Activated naive CD8-positive, alpha-beta T cell (primary cell): ENCODE measurements around the gene TLK1.

Source experiments
- H3K27ac Mint-ChIP-seq: one replicate; pipeline ENCODE4 v1.8.0; 2021; ENCODE audit warnings: mixed read lengths
- H3K27me3 Mint-ChIP-seq: one replicate; pipeline ENCODE4 v1.8.0; 2021; ENCODE audit warnings: mixed read lengths
- H3K36me3 Mint-ChIP-seq: one replicate; pipeline ENCODE4 v1.8.0; 2021; ENCODE audit warnings: mixed read lengths
- H3K4me1 Mint-ChIP-seq: one replicate; pipeline ENCODE4 v1.8.0; 2021; ENCODE audit warnings: low read depth, mixed read lengths
- H3K4me3 Mint-ChIP-seq: one replicate; pipeline ENCODE4 v1.8.0; 2021; ENCODE audit warnings: mild to moderate bottlenecking, mixed read lengths
- H3K9me3 Mint-ChIP-seq: one replicate; pipeline ENCODE4 v1.8.0; 2021; ENCODE audit warnings: low read depth, mixed read lengths

Gene TLK1

DNA sequence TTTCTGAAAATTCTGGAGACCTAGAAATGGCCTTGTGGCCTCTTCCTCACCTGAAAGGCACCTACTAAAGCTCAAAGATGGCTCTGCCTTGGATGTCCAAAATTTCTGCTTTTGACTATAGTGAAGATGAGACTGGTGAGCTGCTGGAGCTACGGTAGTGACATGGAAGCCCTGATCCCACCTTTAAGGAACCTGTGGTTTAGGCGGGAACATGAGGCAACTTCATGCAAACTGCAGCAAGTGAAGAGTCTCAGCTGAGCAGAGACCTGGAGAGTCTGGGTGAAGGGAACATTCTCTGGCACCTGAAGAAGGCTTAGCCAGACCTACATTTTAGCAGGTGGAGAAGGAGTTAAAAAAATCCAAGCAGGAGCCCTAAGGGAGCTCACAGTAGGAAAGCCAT, 191.7 kb downstream of the TLK1 start:
- no peak overlapping the region for H3K4me3 Mint-ChIP-seq
- no peaks in the 10 kb centered on the region for H3K27me3 Mint-ChIP-seq
- peaks cover 3% of the 10 kb centered on the region for H3K36me3 Mint-ChIP-seq
- H3K9me3 Mint-ChIP-seq, result no peaks in the 10 kb centered on the region
- no peak overlapping the region for H3K27ac Mint-ChIP-seq
- H3K4me1 Mint-ChIP-seq, result peaks cover 7% of the 10 kb centered on the region

DNA sequence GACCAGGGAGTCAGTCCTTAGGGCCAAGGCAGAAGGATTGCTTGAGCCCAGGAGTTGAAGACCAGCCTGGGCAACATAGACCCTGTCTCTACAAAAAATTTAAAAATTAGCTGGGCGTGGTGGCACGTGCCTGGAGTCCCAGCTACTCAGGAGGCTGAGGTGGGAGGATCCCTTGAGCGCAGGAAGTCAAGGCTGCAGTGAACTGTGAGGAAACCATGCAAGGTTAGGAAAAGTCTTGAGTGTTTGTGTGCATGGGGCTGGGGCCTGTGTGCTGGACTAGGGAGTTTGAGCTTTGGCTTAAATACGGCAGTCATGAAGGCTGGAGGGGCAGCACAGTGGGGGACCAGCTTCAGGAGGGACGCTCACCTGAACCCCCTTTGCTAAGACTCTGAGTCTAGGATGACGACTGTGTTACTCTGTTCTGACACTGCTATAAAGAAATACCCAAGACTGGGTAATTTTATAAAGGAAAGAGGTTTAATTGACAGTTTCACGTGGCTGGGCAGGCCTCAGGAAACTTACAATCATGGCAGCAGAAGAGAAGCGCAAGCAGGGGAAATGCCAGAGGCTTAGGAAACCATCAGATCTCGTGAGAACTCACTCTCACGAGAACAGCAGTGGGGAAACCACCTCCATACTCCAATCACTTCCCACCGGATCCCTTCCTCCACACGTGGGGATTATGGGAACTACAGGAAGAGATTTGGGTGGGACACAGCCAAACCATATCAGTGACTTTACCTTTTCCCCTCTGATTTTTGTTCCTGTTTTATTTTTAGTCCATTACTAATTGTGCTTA, 192.3 kb downstream of the TLK1 start:
- H3K27ac Mint-ChIP-seq, result peak overlapping the region; percentile 3
- peaks cover 7% of the 10 kb centered on the region for H3K4me1 Mint-ChIP-seq
- no peaks in the 10 kb centered on the region for H3K9me3 Mint-ChIP-seq
- no peaks in the 10 kb centered on the region for H3K27me3 Mint-ChIP-seq
- no peak overlapping the region for H3K4me3 Mint-ChIP-seq
- H3K36me3 Mint-ChIP-seq, result peaks cover 4% of the 10 kb centered on the region

DNA sequence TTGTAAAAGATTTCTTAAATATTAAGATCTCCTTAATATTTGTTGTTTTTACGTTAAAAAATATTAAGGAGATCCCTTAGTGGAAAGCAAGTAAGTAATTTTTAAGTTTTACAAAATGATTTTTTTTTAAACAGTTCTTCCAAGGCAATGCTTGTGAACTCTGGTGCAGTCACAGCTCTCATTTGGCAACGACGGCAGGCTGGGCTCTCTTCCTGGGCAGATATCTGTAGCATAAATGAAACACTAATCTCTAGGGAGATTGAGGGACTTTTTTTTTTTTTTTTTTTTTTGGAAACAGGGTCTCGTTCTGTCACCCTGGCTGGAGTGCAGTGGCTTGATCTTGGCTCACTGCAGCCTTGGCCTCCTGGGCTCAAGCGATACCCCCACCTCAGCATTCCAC, 193.1 kb downstream of the TLK1 start:
- peaks cover 4% of the 10 kb centered on the region for H3K36me3 Mint-ChIP-seq
- no peaks in the 10 kb centered on the region for H3K27me3 Mint-ChIP-seq
- no peak overlapping the region for H3K4me3 Mint-ChIP-seq
- H3K9me3 Mint-ChIP-seq, result no peaks in the 10 kb centered on the region
- H3K4me1 Mint-ChIP-seq, result no peaks in the 10 kb centered on the region
- H3K27ac Mint-ChIP-seq, result peak overlapping the region; percentile 3

- Mint-ChIP-seq H3K4me1 (no peaks in the 10 kb centered on the region), H3K36me3 (peaks cover 4% of the 10 kb centered on the region), H3K9me3 (no peaks in the 10 kb centered on the region), H3K27me3 (no peaks in the 10 kb centered on the region), H3K4me3 (no peak overlapping the region), H3K27ac (no peak overlapping the region)
Observed at GRCh38 chr2:170966648-170967396, 193.9 kb downstream of the TLK1 start.

GRCh38 chr2:170965446-170966225, 195.1 kb downstream of the TLK1 start:
- Mint-ChIP-seq H3K4me3 (no peak overlapping the region), H3K27me3 (no peaks in the 10 kb centered on the region), H3K4me1 (no peaks in the 10 kb centered on the region), H3K36me3 (peaks cover 4% of the 10 kb centered on the region), H3K9me3 (no peaks in the 10 kb centered on the region), H3K27ac (no peak overlapping the region)

- Mint-ChIP-seq H3K9me3 (no peaks in the 10 kb centered on the region), H3K4me1 (no peaks in the 10 kb centered on the region), H3K36me3 (peaks cover 4% of the 10 kb centered on the region), H3K27ac (no peak overlapping the region), H3K27me3 (no peaks in the 10 kb centered on the region), H3K4me3 (no peak overlapping the region)
Observed at GRCh38 chr2:170963386-170963785, 197.3 kb downstream of the TLK1 start.

- Mint-ChIP-seq H3K9me3 (no peaks in the 10 kb centered on the region), H3K36me3 (peaks cover 13% of the 10 kb centered on the region), H3K4me1 (no peaks in the 10 kb centered on the region), H3K27ac (peak overlapping the region; percentile 1), H3K4me3 (no peak overlapping the region), H3K27me3 (no peaks in the 10 kb centered on the region)
Observed at GRCh38 chr2:170953941-170954340, 206.8 kb downstream of the TLK1 start.

DNA sequence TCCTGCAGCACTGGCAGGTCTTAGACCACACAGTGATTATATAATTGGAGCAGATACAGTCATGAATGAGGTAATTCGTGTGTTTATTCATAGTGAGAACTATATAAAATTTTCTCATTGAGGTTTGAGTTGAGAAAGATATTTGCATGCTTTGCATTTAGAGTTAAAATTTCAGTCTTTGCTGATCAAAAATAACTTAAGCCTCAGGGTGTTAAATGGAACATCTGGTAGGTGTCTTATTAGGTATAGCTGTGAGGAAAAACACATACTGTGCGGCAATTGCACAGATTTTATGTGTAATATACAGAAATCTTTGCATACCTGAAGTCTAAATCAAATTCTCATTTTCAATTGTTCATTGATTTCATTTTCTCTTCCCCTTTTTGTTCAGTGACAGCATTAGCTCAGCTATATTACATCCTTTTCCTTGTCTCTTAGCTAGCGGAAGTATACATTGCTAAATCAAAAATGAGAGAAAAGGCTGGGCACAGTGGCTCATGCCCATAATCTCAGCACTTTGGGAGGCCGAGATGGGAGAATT, 210.4 kb downstream of the TLK1 start:
- no peak overlapping the region for H3K4me3 Mint-ChIP-seq
- H3K36me3 Mint-ChIP-seq, result peaks cover 10% of the 10 kb centered on the region
- H3K9me3 Mint-ChIP-seq, result no peaks in the 10 kb centered on the region
- peak overlapping the region; percentile 18 for H3K27ac Mint-ChIP-seq
- H3K4me1 Mint-ChIP-seq, result peaks cover 18% of the 10 kb centered on the region
- H3K27me3 Mint-ChIP-seq, result no peaks in the 10 kb centered on the region

GRCh38 chr2:170949415-170949814, 211.3 kb downstream of the TLK1 start:
- Mint-ChIP-seq H3K4me1 (peaks cover 22% of the 10 kb centered on the region), H3K36me3 (peaks cover 10% of the 10 kb centered on the region), H3K9me3 (no peaks in the 10 kb centered on the region), H3K27ac (peak overlapping the region; percentile 50), H3K27me3 (no peaks in the 10 kb centered on the region), H3K4me3 (no peak overlapping the region)

GRCh38 chr2:170944545-170944944, 216.1 kb downstream of the TLK1 start:
- no peak overlapping the region for H3K4me3 Mint-ChIP-seq
- no peaks in the 10 kb centered on the region for H3K27me3 Mint-ChIP-seq
- no peaks in the 10 kb centered on the region for H3K36me3 Mint-ChIP-seq
- H3K4me1 Mint-ChIP-seq, result peaks cover 67% of the 10 kb centered on the region
- no peak overlapping the region for H3K27ac Mint-ChIP-seq
- no peaks in the 10 kb centered on the region for H3K9me3 Mint-ChIP-seq

DNA sequence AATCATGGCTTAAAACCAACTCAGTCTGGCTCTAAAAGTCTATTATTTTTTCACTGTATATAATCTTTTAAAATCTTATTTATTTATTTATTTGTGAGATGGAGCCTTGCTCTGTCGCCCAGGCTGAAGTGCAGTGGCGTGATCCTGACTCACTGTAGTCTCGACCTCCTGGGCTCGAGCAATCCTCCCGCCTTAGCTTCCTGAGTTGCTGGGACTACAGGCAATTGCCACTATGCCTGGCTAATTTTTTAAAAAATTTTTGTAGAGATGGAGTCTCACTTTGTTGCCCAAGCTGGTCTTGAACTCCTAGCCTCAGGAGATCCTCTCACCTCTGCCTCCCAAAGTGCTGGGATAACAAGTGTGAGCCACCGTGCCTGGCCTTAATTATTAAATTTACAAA, 217.1 kb downstream of the TLK1 start:
- Mint-ChIP-seq H3K27me3 (no peaks in the 10 kb centered on the region), H3K9me3 (no peaks in the 10 kb centered on the region), H3K27ac (peak overlapping the region; percentile 12), H3K4me1 (peaks cover 76% of the 10 kb centered on the region), H3K4me3 (no peak overlapping the region), H3K36me3 (no peaks in the 10 kb centered on the region)

- H3K4me1 Mint-ChIP-seq, result peaks cover 78% of the 10 kb centered on the region
- H3K9me3 Mint-ChIP-seq, result no peaks in the 10 kb centered on the region
- no peaks in the 10 kb centered on the region for H3K36me3 Mint-ChIP-seq
- H3K27me3 Mint-ChIP-seq, result no peaks in the 10 kb centered on the region
- no peak overlapping the region for H3K4me3 Mint-ChIP-seq
- H3K27ac Mint-ChIP-seq, result peak overlapping the region; percentile 9
Observed at GRCh38 chr2:170943041-170943440, 217.7 kb downstream of the TLK1 start.

GRCh38 chr2:170942615-170943014, 218.1 kb downstream of the TLK1 start:
- Mint-ChIP-seq H3K9me3 (no peaks in the 10 kb centered on the region), H3K27me3 (no peaks in the 10 kb centered on the region), H3K4me3 (no peak overlapping the region), H3K36me3 (no peaks in the 10 kb centered on the region), H3K27ac (peak overlapping the region; percentile 9), H3K4me1 (peaks cover 82% of the 10 kb centered on the region)
